Measurements from ENCODE around the gene PTPRCAP. TPM values are rescaled to one million over a fixed set of nuclear protein-coding genes. Genes with fewer than 3 reads are reported as not detected.

The PTPRCAP gene
- total RNA-seq, 2 donors from 2014 or later = 112 to 228 TPM

Other genes starting within 250 kb of the PTPRCAP start
- gene GRK2, start 171.2 kb downstream of the PTPRCAP start, total RNA-seq = 100 to 1,000 TPM; 197 to 265 TPM
- 100 to 1,000 TPM; 102 to 137 TPM for gene ANKRD13D, start 148.4 kb downstream of the PTPRCAP start, total RNA-seq
- 10 to 100 TPM; 15.8 to 22.0 TPM for gene SSH3, start 134.2 kb downstream of the PTPRCAP start, total RNA-seq
- 10 to 100 TPM; 32.4 to 60.2 TPM for gene POLD4, start 84.1 kb downstream of the PTPRCAP start, total RNA-seq
- gene CLCF1, start 64.1 kb downstream of the PTPRCAP start, total RNA-seq = 1 to 10 TPM in 1 of 2 donors, under 1 TPM in 1; 0.22 to 1.1 TPM
- gene RAD9A, start 45.7 kb downstream of the PTPRCAP start, total RNA-seq = 10 to 100 TPM; 32.0 to 37.5 TPM
- 100 to 1,000 TPM; 220 to 322 TPM for gene PPP1CA, start 35.8 kb downstream of the PTPRCAP start, total RNA-seq
- 100 to 1,000 TPM; 155 to 197 TPM for gene TBC1D10C, start 33.6 kb downstream of the PTPRCAP start, total RNA-seq
- gene CARNS1, start 22.0 kb downstream of the PTPRCAP start, total RNA-seq = 10 to 100 TPM in 1 of 2 donors, 1 to 10 TPM in 1; 2.0 to 10.6 TPM
- 10 to 100 TPM; 62.3 to 63.0 TPM for gene RPS6KB2, start 9.2 kb downstream of the PTPRCAP start, total RNA-seq
- 100 to 1,000 TPM; 303 to 326 TPM for gene CORO1B, start 5.8 kb upstream of the PTPRCAP start, total RNA-seq
- not detected for gene GPR152, start 15.0 kb upstream of the PTPRCAP start, total RNA-seq
- 1 to 10 TPM in 1 of 2 donors, under 1 TPM in 1; 0.32 to 2.2 TPM for gene CABP4, start 17.7 kb upstream of the PTPRCAP start, total RNA-seq
- 10 to 100 TPM; 30.0 to 83.0 TPM for gene TMEM134, start 31.6 kb upstream of the PTPRCAP start, total RNA-seq
- gene AIP, start 45.3 kb upstream of the PTPRCAP start, total RNA-seq = 100 to 1,000 TPM; 152 to 186 TPM
- gene PITPNM1, start 67.7 kb upstream of the PTPRCAP start, total RNA-seq = 100 to 1,000 TPM in 1 of 2 donors, 10 to 100 TPM in 1; 97.9 to 111 TPM
- 10 to 100 TPM; 65.0 to 71.7 TPM for gene CDK2AP2, start 70.5 kb upstream of the PTPRCAP start, total RNA-seq
- gene CABP2, start 85.8 kb upstream of the PTPRCAP start, total RNA-seq = not detected
- 100 to 1,000 TPM; 187 to 394 TPM for gene GSTP1, start 146.1 kb upstream of the PTPRCAP start, total RNA-seq
- gene NDUFV1, start 169.3 kb upstream of the PTPRCAP start, total RNA-seq = 100 to 1,000 TPM; 160 to 238 TPM
- gene NUDT8, start 192.3 kb upstream of the PTPRCAP start, total RNA-seq = 10 to 100 TPM; 12.0 to 23.1 TPM
- not detected for gene TBX10, start 202.1 kb upstream of the PTPRCAP start, total RNA-seq
- gene ACY3, start 213.0 kb upstream of the PTPRCAP start, total RNA-seq = under 1 TPM in 1 of 2 donors, not detected in 1; 0.80 TPM
- gene ALDH3B2, start 236.9 kb upstream of the PTPRCAP start, total RNA-seq = not detected

Data from activated T-helper 17 cell treated with anti-CD3 and anti-CD28 coated beads, Interleukin-2, amount 50 U/mL, for 72 hours (primary cell).